NCI-H524 treated with DMSO at 0.1 percent for 48 hours (cell line): ENCODE results near the gene SEL1L3.

Experiments
- DNase-seq: peaks from one replicate; lab custom pipeline; 2025; lab: John Stamatoyannopoulos, UW

Gene SEL1L3

DNA sequence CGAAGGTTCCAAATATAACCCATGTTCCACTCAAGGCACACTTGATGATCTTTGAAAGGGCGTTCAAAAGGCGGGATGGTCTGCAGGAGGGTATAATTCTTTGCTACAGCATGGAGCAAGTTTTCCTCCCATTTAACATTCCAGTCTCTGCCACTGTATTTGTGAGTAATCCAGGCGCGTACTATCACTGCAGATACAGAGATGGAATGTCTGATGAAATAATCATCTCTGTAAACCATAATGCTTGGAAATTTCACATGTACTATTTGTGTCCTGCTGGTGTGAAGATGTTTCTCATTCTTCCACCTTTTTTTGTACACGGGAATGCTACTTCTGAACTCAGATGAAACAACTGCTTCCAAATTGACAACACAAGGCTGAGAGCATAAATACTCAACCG is 15.5 kb downstream of the SEL1L3 start:
- DNase-seq: no peak

DNA sequence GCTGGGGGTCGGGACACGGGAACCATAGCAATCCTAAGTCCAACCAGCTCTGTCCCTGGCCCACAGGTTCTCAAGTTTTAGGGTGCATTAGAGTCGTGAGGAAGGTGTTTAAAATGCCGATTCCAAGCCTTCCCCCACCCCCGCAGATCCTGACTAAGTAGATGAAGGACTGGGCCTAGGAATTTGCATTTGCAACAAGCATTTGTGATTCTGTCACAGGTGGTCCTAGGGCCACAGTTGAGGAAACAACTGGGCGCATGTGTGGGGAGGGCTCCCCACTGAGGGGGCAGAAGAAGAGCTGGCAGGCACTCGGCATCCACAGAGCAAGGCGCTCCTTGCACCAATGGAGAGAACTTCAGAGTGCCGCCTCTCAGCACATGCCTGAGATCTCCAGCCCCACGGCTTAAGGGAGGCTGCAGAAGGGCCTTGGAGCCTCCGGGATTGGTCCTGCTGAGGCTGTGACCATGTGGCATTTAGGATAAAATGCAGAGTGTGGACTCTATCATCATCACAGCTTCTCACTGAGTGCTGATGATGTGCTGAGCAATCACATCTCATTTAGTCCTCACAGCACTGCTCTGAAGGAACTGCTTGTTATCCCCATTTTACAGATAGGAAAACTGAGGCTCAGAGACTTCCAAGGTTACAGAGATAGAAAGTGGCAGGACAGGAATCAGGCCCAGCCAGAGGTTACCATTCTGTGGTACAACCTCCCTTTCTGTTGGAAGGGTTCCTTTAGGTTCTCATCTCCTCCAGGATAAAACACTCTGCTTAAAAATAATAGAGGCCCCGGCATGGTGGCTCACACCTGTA is 16.7 kb downstream of the SEL1L3 start:
- no peak for DNase-seq

DNA sequence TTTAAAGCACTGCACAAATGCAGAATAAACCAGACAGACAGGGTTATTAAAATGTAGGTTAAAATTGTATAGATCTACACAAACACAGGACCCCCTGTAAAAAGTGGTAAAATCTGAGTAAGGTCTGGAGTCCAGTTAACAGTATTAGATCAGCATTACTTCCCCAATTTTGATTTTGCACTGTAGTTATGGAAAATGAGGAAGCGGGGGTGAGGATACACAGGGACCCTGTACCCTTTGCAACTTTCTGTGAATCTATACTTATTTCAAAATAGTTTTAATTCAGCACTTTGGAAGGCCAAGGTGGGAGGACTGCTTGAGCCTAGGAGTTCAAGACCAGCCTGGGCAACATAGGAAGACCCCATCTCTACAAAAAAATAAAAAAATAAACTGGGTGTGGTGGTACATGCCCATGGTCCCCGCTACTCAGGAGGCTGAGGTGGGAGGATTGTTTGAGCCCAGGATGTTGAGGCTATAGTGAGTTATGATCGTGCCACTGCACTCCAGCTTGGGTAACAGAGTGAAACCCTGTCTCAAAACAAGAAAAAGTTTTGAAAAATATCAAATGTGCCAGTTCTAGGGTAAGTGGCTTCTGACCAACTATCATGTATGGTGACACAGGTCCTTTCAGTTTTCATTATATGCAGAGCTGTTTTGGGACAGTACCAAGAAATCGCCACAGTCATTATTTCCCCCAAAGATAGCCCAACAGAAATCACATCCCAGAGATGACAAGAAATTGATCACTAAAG is 17.7 kb downstream of the SEL1L3 start:
- no peak for DNase-seq

DNA sequence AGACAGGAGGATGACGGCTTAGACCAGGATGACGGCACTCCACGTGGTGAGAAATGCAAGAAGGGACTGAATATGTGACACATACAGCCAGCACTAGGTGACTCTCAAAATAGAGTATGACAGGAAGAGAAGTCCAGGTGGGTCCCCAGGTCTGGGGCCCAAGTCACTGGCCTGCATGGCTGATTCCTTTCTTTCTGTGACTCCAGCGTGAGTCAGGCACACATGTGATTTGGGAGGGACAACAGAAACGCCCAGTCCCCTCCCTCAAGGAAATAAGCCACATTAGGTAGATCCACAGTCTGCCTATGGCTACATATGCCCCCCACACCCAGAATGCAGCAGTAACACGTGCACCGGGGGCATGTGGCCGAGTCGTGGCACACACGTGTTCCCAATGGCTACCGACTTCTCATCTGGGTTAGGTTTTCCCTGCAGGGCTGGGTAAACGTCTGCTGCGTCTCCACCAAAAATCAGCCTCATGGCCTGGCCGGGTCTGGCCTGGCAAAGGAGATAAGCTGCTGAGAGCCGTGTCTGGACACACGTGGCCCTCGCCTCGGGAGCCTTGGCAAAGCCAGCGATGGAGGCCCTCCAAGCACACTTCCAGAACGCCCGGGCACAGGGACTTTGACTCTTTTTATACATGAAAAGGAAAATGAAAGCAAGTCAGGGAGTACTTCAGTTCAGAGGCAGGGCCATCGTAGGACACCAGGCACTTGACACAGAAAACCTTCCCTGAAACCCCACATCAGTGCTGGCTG is 19.3 kb downstream of the SEL1L3 start:
- DNase-seq: no peak

DNA sequence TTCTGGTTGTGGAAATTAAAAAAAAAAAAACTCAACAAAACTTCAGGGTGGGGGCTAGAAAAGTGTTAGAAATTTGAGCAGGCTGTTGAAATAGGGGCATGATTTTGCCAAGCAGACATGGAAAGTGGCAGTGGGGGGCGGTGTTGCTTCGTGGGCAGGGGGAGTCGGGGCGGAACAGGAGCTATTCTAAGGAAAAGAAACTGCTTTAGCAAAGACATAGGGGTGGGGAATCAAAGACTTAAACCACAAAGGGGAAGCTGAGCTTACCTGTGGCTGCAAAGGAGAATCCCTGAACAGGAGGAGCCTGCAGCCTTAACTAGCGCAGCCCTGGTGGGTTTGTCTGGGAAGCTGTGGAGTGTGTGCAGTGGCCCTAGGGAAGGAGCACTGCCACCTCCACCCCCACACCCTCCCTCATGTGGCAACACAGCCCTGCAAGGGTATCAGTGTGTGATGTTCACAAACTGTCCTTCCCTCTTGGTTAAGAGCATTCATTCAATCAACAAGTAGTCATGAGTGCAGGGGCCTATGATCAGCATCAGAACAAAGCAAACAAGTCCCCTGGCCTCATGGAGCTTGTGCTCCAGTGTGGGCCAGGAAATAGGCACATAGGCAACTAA is 20.5 kb downstream of the SEL1L3 start:
- DNase-seq: no peak

DNA sequence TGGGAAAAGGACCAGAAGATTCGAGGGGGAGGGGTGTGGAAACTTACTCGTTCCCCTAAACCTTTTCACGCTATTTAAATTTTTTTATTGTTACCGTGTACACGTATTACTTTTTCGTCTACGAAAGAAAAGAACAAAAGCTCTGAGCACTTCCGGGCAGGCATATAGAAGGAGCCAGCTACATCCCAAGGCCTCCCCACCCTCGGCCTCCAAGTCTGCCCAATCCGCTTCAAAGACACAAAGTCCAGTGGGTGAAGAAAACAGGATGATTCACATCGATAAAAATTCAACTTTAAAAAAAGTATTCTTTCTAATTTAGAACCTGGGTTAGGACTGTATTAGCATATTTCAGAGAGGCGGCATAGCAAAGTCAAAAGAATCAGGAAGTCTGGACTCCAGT is 23.1 kb downstream of the SEL1L3 start:
- no peak for DNase-seq

DNA sequence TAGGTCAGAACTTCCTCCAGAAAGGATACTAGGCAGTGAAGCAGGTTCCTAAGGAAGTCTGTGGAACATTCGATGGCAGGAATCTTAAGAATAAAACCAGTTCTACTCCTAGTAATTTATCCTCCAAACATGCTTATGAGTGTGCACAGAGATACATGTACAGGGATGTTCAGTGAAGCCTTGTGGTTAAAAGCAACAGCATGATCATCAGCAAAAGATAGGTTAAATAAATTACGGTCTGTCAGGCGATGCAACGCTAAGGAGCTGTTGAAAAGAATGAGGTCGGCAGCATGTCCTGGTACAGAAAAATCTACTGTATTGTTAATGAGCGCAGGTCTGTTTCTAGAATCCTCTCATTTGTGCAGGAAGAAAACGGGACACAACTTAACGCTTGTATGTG is 23.6 kb downstream of the SEL1L3 start:
- no peak for DNase-seq

DNA sequence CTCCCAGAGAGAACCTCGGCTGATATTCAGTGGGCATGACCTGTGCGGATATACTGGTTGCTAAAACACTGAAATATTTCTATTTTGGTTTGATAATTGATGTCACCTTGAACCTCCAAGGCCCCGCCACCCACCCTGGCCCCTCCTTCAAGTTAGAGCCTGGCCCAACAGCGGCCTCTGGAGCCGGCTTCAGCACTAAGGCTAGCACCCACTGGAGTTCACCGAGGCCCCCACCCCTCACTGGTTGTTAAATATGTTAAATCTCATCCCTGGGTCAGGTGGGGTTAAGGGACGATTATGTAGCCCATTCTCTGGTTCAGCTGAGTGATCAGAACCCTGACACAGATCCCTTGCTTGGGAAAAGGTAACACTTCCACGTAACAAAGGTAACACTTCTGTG is 24.3 kb downstream of the SEL1L3 start:
- DNase-seq: no peak

DNA sequence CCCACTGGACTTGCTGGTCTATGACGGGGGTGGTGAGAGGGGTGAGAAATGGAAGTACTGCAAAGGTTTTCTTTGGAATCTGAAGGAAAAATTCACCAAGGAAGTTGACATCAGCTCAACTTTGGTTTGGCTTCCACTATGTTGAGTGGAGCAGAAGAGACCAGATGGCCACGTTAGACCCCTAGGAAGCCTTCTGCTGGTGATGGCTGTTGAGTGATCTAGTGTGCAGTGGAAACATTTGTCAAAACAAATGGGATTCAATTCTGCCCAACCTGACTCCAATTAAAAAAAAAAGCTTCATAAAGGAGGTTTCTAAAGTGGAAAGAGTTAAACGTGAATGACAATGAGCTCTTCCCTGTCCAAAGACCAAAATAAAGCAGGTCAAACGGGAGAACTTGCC is 25.7 kb downstream of the SEL1L3 start:
- DNase-seq: no peak

DNA sequence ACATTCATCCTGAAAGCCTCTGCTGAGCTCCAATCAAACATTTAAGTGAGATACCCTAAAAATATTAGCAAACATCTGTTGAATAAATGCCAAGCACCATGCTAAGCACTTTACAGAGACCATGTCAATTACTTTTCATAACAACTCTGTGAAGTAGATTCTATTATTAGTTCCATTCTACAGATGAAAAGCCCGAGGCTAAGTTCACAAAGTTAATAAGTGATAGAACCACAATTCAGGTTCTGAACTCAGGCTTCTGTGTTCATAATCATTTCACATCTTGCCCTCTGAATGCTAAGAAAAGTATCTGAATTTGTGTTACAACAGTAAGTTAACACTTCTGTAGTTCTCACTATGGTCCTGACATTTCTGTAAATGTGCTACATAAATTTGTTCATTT is 27.4 kb downstream of the SEL1L3 start:
- no peak for DNase-seq

DNA sequence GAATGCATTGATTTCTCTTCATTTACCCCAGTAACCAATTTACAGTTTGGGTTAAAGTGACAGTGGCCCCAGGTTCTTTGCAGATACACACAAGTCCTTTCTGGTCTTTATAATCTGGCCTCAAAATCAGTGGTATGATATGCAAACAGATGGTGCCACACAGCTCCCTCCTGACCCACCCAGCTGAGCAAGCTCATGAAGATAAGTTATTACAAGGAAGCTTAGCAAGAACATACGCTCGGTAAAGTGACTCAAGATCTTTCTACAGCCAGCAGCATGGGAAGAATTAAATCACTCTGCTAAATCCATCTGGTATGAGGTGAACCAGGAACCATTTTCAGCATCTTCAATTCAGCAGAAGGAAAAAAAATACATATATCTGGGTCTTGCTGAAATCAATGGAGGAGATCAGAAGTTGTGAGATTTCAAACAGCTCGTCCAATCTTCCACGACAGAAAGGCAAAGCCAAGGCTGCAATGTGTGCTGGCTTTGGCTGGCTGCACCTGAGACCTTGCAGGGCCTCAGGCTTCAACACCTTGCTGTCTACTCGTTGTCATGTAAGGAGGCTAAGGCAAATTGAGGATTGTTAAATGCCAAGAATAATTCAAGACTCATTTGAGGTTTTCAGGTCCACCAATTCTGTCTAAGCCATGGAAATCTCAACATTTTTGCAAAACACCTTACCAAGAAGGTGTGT is 28.2 kb downstream of the SEL1L3 start:
- DNase-seq: peak; percentile 90

DNA sequence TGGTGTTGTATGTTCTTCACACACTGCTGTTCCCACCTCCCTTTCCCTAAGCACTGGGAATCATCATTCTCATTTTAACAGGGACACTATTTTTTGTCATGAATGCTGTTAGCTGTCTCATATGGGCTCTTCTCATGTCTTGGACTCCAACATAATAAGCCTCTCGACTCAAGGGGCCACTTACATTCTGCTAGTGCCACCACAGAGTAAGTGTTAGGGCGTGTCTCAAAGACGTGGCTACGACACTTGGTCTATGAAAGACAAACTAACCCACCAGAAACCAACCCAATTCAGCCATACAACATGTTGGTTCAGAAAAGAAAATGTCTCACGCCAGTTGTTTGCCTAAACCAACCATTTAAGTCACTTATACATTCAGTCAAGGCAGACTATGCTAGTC is 32.2 kb downstream of the SEL1L3 start:
- DNase-seq: no peak

DNA sequence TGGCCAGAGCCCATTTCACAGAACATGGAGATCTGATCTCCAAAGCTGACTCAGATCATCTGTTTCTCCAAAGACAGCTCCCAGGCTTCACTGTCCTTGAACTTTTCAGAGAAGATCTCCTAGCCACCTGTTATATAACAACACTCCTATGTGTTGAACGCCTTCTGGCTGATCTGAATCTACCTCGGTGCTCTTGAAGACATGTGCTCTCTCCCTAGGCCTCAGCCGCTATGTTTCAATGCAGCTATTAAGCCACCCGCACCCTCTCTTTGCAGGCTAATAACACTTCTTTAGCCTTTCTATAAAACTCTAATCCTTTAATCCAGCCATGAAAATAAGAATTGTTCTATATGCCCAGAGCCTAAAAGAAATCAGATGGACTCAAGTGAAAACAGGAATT is 34.9 kb downstream of the SEL1L3 start:
- DNase-seq: peak; percentile 89

DNA sequence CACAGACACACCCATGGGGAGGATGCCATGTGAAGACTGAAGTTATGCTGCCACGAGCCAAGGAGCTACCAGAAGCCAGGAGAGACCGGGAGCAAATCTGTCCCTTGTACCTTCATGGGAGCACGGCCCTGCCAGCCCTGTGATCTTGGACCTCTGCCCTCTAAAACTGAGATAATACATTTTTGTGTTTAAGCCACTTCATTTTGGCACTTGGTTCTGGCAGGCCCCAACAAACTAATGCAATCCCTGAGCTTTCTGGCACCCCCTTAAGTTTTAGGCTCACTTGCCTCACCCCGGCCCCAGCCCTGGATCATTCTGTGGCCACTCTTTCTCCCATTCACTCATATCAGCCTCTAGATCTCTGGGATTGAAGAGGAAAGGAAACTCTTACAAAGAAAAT is 35.4 kb downstream of the SEL1L3 start:
- DNase-seq: no peak

DNA sequence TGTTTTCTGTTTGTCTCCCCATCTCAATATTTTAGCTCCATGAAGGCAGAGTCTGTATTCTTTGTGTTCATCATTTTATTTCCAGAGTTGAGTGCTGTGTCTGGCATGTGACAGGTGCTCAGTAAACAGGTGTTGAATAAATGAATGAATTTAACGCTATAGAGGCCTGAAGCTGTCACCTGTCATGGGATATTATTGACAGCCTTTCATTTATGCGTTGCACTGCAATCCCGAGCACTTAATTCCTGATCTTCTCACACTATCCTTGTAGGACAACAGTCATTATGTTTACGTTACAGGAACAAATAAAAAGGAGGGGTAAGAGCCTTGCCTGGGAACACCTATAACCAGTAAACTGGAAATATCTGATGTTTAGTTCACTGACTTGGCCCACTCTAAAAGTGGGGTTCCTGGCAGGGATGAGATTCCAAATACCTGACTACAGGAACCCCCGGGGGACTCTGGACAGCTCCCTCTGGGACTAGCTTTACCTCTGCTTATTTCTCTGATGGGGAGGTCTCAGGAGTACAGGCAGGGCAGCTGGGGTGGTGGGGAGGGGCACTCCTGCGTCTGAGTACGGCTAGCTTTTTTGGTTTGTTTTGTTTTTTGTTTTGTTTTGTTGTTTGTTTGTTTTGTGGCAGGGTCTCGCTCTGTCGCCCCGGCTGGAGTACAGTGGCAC is 36.6 kb downstream of the SEL1L3 start:
- DNase-seq: no peak

DNA sequence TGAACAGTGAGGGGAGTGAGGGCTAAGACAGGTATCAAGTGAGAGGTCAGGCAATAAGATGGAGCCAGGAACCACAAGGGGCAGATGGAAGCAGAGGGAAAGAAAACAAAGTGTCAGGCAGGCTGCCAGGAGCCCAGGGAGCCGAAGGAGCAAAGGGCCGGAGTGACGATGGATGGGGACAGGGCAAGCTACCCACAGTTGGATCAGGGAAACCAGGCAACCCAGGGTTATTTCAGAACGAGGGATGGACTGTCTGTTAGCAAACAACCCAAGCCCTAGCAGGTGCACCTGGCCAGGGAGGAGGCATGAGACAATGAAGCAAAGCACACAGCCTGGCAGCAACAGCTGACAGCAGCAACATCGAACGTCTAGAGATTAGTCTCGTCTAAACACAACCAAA is 39.2 kb downstream of the SEL1L3 start:
- no peak for DNase-seq

DNA sequence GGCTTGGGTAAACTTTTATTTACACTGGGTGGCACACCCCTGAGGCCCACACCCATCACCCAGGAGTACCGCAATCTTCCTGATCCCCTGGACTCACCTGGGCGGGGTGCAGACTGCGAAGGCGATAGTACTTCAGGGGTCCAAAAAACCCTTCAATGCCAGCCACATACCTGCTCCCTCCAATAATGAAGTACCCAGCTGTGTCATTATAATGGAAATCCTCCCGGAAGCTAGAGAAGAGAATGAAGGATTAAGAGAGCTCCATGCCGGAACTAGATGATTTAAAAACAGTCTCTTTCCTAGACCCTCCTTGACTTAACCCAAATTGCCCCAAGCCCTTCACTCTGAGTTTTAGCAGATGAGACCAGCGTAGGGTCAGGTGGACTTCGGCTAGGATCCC is 40.9 kb downstream of the SEL1L3 start:
- DNase-seq: peak; percentile 61

DNA sequence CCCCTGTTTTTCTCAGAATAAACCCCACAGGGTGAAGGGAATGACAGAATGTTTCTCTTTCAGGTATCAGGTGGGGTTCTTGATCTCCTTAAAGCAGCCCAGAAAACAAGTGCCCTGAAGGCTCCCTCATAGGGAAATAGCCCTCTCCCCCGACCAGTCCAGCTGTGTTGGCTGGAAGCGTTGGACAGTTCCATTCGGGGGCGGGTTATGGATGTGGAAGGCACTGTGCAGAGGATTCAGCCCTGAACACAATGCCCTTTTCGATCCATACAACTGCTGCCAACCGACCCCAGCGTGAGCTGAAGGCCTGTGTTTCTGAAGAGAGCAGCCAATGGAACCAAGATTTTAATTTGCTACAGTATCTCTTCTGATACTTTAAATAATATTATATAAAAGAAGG is 41.5 kb downstream of the SEL1L3 start:
- DNase-seq: no peak

DNA sequence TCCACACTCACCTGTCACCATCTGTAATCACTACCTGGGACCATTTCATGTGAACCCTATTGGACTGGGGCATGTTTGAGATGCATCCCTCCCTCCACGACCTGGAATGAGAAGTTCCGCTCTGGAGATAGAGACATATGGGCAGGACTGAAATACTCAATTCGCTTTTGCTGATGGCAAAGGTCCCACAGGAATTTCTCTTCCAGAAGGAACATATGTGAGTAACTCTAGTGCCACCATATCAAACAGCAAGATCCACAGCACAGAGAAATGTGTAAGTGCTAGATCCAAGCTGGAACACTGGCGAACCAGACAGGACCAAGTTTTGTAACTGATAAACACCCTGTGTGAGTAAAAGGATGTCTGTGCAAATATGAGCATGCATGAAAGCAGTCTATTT is 43.9 kb downstream of the SEL1L3 start:
- DNase-seq: no peak

DNA sequence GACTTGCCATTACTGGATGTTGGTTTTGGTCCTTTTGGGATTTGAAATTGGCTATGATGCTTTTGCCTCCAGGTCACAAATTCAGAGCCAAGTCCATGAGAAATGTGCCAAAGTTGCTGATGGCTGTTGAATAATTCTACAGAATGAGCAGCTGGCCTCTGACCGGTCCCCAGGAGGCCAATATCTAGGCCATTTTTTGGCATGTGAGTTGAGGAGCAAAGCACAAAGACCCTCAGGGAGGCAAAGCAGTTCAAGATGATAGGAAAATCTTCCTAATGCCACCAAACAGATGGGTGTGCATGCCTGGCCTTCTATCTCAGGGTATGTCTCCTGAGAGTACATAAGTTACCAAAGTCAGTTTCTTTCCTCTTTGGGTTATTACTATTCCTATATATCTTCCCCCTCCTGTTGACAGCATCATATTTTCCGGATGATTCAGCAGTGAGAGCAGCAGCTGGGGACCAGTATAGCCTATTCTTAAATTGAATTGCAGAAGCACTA is 44.4 kb downstream of the SEL1L3 start:
- DNase-seq: no peak

DNA sequence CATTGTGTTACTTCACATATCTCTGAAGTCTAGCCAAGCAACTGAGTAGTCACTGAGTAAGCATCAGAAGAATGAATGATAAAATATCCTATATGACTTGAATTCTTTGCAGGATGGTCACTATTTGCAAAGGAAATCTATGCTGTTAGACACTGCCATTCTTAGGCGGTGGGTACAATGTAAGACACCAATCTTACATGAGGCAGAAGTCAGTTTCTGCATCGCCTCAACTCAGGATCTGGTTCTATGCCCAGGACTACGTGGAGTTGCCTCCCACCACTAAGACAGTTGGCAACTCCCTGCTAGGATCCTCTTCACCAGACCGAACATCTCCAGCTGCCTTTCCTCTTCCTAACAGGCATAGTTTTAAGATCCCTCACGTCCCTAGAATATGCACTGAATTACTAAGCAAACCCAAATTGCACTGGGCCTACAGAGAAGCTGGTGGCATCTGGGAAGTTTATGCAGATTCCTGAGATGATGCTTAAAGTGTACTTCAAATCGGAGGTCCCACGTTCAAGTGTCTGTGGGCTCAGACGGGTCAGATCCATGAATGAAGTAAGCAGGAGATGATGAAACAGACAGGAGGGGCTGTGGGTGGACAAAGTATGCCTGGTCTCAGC is 45.6 kb downstream of the SEL1L3 start:
- DNase-seq: no peak
